ENCODE measurements around the gene ZBTB37. TPM values are rescaled to one million over a fixed set of nuclear protein-coding genes. Genes with fewer than 3 reads are reported as not detected.

ZBTB37 gene
- total and polyA plus RNA-seq, 2 donors from 2014 or later, result 1.0 to 19.1 TPM

GRCh38 chr1:173934440-173934839 is 66.3 kb downstream of the ZBTB37 start:
- intact Hi-C loops (cut with DNase I), result no loop called here
- no peak for DNase-seq
- Histone ChIP-seq H3K27ac (ENCODE audit: low read depth in 2 of 2, low read length in 2 of 2) (no peak overlapping the region), H3K9me3 (ENCODE audit: control insufficient read depth in 2 of 3, insufficient read depth in 1 of 3, low read length in 3 of 3) (no peaks in the 10 kb centered on the region), H3K4me3 (ENCODE audit: low read length in 3 of 3) (no peak overlapping the region), H3K4me1 (ENCODE audit: control insufficient read depth in 2 of 3, insufficient read depth in 2 of 3, low read depth in 1 of 3, low read length in 3 of 3) (no peaks in the 10 kb centered on the region), H3K9ac (ENCODE audit: low read length in 3 of 3) (no peak overlapping the region), H3K36me3 (ENCODE audit: control insufficient read depth in 2 of 3, insufficient read depth in 3 of 3, low read length in 3 of 3) (peaks cover 2 to 7% (median 5%) of the 10 kb centered on the region in 3 donors), H3K27me3 (ENCODE audit: control insufficient read depth, insufficient read depth, low read length) (no peaks in the 10 kb centered on the region)
- TF ChIP-seq CTCF (IDR thresholded peaks at IDR 0.05; ENCODE audit: borderline replicate concordance, extremely low read depth, insufficient read depth), result no peak
- no peak for FAIRE-seq

GRCh38 chr1:173937062-173937461 is 68.9 kb downstream of the ZBTB37 start:
- Histone ChIP-seq H3K36me3 (ENCODE audit: control insufficient read depth in 2 of 3, insufficient read depth in 3 of 3, low read length in 3 of 3) (peaks cover 5 to 22% (median 6%) of the 10 kb centered on the region in 3 donors), H3K27me3 (ENCODE audit: control insufficient read depth, insufficient read depth, low read length) (no peaks in the 10 kb centered on the region)

GRCh38 chr1:173946380-173946921 is 78.3 kb downstream of the ZBTB37 start:
- Histone ChIP-seq H3K27me3 (ENCODE audit: control insufficient read depth, insufficient read depth, low read length) (no peaks in the 10 kb centered on the region), H3K36me3 (ENCODE audit: control insufficient read depth in 2 of 3, insufficient read depth in 3 of 3, low read length in 3 of 3) (peaks cover 2 to 61% (median 20%) of the 10 kb centered on the region in 3 donors), H3K4me3 (ENCODE audit: low read length in 3 of 3) (no peak overlapping the region), H3K9me3 (ENCODE audit: control insufficient read depth in 2 of 3, insufficient read depth in 1 of 3, low read length in 3 of 3) (no peaks in the 10 kb centered on the region), H3K9ac (ENCODE audit: low read length in 3 of 3) (no peak overlapping the region), H3K4me1 (ENCODE audit: control insufficient read depth in 2 of 3, insufficient read depth in 2 of 3, low read depth in 1 of 3, low read length in 3 of 3) (no peaks in the 10 kb centered on the region), H3K27ac (ENCODE audit: low read depth in 2 of 2, low read length in 2 of 2) (no peak overlapping the region)
- TF ChIP-seq CTCF (IDR thresholded peaks at IDR 0.05; ENCODE audit: borderline replicate concordance, extremely low read depth, insufficient read depth), result no peak
- FAIRE-seq (no peak), DNase-seq (no peak)
- intact Hi-C loops (cut with DNase I), result no loop called here

More at GRCh38 chr1:173937062-173937461, 68.9 kb downstream of the ZBTB37 start:
- Histone ChIP-seq H3K4me3 (ENCODE audit: low read length in 3 of 3) (no peak overlapping the region), H3K9ac (ENCODE audit: low read length in 3 of 3) (no peak overlapping the region), H3K4me1 (ENCODE audit: control insufficient read depth in 2 of 3, insufficient read depth in 2 of 3, low read depth in 1 of 3, low read length in 3 of 3) (no peaks in the 10 kb centered on the region), H3K9me3 (ENCODE audit: control insufficient read depth in 2 of 3, insufficient read depth in 1 of 3, low read length in 3 of 3) (no peaks in the 10 kb centered on the region), H3K27ac (ENCODE audit: low read depth in 2 of 2, low read length in 2 of 2) (no peak overlapping the region)
- FAIRE-seq, result no peak
- TF ChIP-seq CTCF (IDR thresholded peaks at IDR 0.05; ENCODE audit: borderline replicate concordance, extremely low read depth, insufficient read depth), result no peak
- intact Hi-C loops (cut with DNase I), result no loop called here
- DNase-seq, result no peak

- intact Hi-C loops (cut with DNase I), result no loop called here
- TF ChIP-seq CTCF (IDR thresholded peaks at IDR 0.05; ENCODE audit: borderline replicate concordance, extremely low read depth, insufficient read depth), result no peak
- no peak overlapping the region for H3K4me3 ChIP-seq (ENCODE audit: low read length in 3 of 3)
- no peak overlapping the region for H3K27ac ChIP-seq (ENCODE audit: low read depth in 2 of 2, low read length in 2 of 2)
- no peak overlapping the region for H3K9ac ChIP-seq (ENCODE audit: low read length in 3 of 3)
- H3K27me3 ChIP-seq (ENCODE audit: control insufficient read depth, insufficient read depth, low read length), result no peaks in the 10 kb centered on the region
- H3K9me3 ChIP-seq (ENCODE audit: control insufficient read depth in 2 of 3, insufficient read depth in 1 of 3, low read length in 3 of 3), result no peaks in the 10 kb centered on the region
- no peak for DNase-seq
- no peak for FAIRE-seq
- H3K36me3 ChIP-seq (ENCODE audit: control insufficient read depth in 2 of 3, insufficient read depth in 3 of 3, low read length in 3 of 3), result peaks cover 5 to 59% (median 18%) of the 10 kb centered on the region in 3 donors
- no peaks in the 10 kb centered on the region for H3K4me1 ChIP-seq (ENCODE audit: control insufficient read depth in 2 of 3, insufficient read depth in 2 of 3, low read depth in 1 of 3, low read length in 3 of 3)
Measured at GRCh38 chr1:173948594-173948993, 80.4 kb downstream of the ZBTB37 start.
